ENCODE measurements around the gene TBRG4.

The TBRG4 gene

DNA sequence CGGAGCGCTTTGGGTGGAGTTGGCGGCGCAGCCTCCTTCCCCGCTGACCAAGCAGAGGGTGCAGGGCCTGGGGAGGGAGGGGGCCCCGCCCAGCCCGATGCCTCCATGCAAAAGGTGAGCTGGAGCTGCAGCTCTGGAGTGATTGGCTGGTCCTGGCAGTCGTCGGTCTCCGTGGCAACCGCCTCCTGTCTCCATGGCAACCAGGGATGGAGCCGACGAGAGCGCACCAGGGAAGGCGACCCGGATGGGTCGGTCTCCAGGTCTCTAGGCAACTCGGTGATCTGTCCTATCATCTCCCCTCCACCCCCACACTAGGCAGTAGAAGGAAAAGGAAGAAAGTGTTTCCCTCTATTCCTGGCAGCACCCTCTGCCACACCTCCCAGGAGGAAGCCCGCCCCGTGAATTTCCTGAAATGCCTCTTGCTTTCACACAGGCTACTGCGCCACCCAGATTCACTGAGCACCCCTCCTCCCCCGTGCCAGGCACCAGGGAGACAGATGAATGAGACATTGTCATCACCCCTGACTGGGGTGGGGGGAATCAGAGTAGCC lies 22.1 kb downstream of the TBRG4 start:
- TF ChIP-seq, protein P1, sequence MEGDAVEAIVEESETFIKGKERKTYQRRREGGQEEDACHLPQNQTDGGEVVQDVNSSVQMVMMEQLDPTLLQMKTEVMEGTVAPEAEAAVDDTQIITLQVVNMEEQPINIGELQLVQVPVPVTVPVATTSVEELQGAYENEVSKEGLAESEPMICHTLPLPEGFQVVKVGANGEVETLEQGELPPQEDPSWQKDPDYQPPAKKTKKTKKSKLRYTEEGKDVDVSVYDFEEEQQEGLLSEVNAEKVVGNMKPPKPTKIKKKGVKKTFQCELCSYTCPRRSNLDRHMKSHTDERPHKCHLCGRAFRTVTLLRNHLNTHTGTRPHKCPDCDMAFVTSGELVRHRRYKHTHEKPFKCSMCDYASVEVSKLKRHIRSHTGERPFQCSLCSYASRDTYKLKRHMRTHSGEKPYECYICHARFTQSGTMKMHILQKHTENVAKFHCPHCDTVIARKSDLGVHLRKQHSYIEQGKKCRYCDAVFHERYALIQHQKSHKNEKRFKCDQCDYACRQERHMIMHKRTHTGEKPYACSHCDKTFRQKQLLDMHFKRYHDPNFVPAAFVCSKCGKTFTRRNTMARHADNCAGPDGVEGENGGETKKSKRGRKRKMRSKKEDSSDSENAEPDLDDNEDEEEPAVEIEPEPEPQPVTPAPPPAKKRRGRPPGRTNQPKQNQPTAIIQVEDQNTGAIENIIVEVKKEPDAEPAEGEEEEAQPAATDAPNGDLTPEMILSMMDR (IDR thresholded peaks at IDR 0.05; ENCODE audit: low read length, missing control alignments) = no peak
- peak; percentile 43 for DNase-seq (ENCODE audit: low read depth)
- peak overlapping the region; percentile 57 for H3K4me3 ChIP-seq (replicated peaks; ENCODE audit: low read depth, low read length)

DNA sequence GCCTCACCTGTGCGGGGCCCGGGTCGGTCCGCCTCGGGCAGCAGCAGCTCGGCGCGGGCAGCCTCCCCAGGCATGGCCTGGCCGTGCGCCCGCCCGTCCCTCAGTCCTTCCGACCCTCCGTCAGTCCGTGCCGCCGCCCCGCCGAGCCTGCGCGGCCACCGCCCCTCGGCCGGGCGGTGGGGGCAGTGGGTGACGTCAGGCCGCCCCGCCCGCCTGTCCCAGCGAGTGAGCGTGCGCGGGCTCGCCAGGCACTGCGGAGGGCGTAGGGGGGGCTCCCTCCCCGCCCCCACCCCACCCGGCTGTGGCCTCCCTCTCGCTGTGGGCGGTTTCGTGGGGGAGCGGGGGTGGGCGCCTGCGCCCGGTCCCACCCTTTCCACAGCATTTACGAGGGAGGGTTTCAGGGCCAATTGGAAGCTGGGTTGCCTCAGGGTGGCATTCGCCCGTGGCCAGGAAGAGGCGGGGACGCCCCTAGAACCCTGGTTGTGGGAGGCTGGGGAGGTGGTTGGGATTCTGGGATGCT lies 22.6 kb downstream of the TBRG4 start, which contains the start of gene NACAD:
TSS of gene NACAD (minus strand) at position 149 of the 520 bp plus-strand sequence. CDS start at position 74, 75 bp downstream.
- TF ChIP-seq, protein P1 (IDR thresholded peaks at IDR 0.05; ENCODE audit: low read length, missing control alignments) = no peak
- H3K4me3 ChIP-seq (replicated peaks; ENCODE audit: low read depth, low read length) = peak within 1 kb of the TSS; percentile 57
- no peak for DNase-seq (ENCODE audit: low read depth)

DNA sequence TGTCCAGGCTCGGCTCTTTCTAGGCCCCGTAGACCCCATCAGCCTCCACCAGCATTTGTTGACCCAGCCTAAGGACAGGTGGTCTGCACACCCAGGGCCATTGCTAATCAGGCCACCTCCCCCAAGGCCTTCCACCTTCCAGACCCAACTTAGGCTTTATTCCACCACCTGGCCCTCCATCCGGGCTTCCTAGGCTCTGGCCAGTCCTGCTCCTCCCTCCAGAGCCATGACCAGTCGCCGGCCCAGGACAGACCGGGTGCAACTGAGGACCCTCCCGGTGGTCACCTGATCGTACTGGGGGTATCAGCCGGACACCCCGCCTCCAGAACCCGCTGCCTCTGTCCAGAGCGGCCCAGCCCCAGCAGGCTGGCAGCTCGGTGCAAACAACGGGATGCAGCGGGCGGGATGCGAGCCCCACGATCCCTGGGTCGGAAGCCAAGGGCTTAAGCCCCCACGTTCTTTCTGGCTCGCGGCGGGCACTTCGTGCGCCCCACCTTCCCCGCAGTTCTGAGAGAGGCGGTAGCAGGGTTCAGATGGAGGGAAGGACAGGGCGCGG lies 23.3 kb downstream of the TBRG4 start:
- H3K4me3 ChIP-seq (replicated peaks; ENCODE audit: low read depth, low read length) = peak overlapping the region; percentile 57
- TF ChIP-seq, protein P1 (IDR thresholded peaks at IDR 0.05; ENCODE audit: low read length, missing control alignments) = no peak

DNA sequence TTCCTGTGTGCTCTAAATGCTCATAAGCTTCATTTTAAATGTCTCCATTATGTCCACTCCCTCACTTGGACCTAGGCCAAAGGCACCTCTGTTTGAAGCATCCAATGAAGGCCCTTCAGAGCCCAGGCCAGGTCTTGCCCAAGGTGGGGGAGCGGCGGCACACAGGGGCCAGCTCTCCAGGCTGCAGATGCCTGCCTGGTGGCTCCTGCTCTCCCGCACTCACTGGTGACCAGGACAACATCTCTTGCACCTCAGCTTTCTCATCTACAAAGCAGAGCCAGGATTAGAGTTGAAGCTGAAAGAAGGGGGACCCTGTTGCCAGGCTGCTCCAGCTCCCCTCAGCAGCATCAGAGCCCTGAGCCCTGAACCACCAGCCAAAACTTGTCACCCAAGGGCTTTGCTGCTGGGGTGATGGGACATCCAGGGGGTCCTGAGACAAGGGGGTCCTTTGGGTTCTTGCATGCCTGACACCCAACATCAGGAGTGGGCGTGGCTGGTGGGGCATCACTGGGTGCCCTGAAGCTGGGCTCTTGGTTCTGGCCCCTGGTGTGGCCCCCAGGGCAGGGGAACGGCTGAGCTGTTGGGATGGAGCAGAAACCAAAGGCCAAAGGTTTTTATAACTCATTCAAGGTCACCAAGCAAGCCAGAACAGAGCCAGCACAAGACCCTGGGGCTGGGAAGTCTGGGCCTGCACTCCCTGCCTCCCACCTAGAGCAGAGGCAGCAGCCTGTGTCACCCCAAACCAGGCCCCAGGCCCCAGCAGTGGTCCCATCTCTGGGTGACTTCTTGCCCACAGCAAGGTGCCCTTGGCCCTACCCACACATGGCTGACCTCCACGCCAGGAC lies 24.0 kb downstream of the TBRG4 start:
- DNase-seq (ENCODE audit: low read depth) = no peak
- TF ChIP-seq, protein P1 (IDR thresholded peaks at IDR 0.05; ENCODE audit: low read length, missing control alignments) = no peak
- H3K4me3 ChIP-seq (replicated peaks; ENCODE audit: low read depth, low read length) = no peak overlapping the region

More for the DNA sequence above, 23.3 kb downstream of the TBRG4 start:
- no peak for DNase-seq (ENCODE audit: low read depth)

DNA sequence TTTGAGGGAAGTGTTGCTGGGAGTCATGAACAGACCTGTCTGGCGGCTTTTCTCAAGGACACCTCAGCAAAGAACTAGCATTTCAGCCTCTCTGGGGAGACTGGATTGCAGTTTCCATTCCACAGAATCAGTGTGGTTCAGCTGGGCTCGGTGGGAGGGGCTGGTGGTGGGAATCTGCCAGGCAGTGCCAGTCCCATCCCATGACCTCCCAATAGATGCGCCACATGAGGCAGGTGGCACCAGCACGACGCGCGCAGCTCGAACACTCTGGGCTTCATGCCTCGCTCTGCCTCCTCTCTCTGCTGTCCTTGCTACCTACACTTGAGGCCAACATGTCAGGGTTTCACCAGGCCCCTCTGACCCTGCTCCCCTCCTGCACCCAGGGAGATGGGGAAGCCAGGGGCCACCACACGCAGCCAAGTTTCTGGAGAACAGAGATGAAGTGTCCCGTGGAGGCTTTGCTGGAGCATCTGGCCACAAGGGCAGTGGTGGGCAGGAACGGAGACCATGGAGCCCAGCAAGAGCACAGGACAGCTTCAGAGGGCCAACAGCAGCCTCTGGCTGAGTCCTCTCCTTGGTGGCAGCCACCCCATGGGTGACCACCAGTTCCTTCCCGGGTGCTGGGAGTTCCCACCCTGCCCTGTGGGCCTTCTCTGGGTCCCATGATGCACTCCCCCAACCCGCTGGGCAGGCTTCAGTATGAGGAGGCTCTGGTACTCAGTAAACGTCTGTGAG lies 25.0 kb downstream of the TBRG4 start:
- TF ChIP-seq, protein P1 (IDR thresholded peaks at IDR 0.05; ENCODE audit: low read length, missing control alignments) = no peak
- no peak for DNase-seq (ENCODE audit: low read depth)
- H3K4me3 ChIP-seq (replicated peaks; ENCODE audit: low read depth, low read length) = no peak overlapping the region

DNA sequence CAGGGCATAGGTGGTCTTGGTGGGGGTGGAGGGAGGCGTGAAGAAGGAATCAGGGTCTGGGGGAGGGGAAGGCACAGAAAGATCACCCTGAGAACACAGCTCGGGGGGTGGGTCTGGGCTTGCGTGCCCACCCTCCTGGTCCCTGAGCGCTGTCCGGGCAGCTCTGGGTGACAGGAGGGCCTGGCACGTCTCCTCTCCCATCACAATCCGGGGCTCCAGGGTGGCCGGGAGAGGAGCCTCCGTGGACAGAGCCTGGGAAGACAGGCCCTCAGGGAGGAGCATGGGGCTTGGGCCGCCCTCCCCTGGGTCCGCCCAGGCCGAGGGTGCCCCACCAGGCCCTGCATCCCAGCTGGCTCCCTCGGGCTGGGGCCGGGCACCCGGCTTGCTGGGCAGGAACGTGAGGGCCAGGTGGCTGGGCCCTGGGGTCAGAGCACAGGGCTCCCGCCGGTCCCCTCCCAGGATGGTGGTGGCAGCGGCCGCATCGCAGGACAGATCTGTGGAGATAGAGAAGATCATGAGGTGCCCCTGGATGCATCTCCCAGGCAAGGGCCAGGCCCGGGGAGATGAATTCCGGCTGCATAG lies 25.8 kb downstream of the TBRG4 start:
- H3K4me3 ChIP-seq (replicated peaks; ENCODE audit: low read depth, low read length) = no peak overlapping the region
- no peak for DNase-seq (ENCODE audit: low read depth)
- TF ChIP-seq, protein P1 (IDR thresholded peaks at IDR 0.05; ENCODE audit: low read length, missing control alignments) = no peak

Data from fibroblast of pulmonary artery (primary cell).